Gastroesophageal sphincter (tissue), 3 donors: Measurements from ENCODE around the gene SGTA.

Experiments
- POLR2A ChIP-seq, 2 donors: fragments of 450-650 bp; IDR thresholded peaks; one replicate each; pipeline ENCODE4 v1.6.1; 2017; ENCODE audit warnings: antibody characterized with exemption in 2 of 2, mild to moderate bottlenecking in 2 of 2, moderate library complexity in 1 of 2
- POLR2AphosphoS5 ChIP-seq: sonication (generic); formaldehyde crosslinking; IDR thresholded peaks from one replicate; pipeline ENCODE4 v1.6.1; 2017; ENCODE audit warnings: antibody characterized with exemption
- TF ChIP-seq, protein P1 (sequence below), 4 experiments: fragments of 200-600 bp in 2 of 4; fragments of 450-650 bp in 2 of 4; sonication (generic) in 1 of 4; IDR thresholded peaks; one replicate each; pipeline ENCODE4 v1.5.1; 2017 to 2019; ENCODE audit warnings: antibody characterized with exemption in 4 of 4, mild to moderate bottlenecking in 2 of 4, moderate library complexity in 2 of 4

DNA sequence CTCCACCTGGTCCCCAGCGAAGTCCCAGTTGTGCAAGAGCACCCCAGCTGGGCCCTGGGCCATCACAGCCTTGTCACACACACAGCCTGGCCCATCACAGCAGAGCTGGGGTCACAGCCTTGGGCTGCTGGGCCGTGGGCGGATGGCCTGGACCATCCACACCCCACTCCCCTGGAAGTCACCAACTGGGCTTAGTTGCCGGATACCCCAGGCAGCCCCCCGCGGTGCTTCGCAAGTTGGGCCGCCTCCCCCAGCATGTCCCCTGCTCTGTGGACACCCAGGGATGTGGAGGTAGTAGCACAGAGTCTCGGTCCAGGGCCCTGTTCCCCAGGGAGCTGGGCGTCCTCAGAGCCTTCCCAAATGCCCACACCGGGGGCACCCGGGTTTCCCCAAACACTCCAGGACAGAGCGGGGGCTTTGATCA, 32.1 kb upstream of the SGTA start:
- no peak for TF ChIP-seq POLR2AphosphoS5
- no peak for TF ChIP-seq POLR2A (IDR thresholded peaks at IDR 0.05)
- TF ChIP-seq, protein P1, sequence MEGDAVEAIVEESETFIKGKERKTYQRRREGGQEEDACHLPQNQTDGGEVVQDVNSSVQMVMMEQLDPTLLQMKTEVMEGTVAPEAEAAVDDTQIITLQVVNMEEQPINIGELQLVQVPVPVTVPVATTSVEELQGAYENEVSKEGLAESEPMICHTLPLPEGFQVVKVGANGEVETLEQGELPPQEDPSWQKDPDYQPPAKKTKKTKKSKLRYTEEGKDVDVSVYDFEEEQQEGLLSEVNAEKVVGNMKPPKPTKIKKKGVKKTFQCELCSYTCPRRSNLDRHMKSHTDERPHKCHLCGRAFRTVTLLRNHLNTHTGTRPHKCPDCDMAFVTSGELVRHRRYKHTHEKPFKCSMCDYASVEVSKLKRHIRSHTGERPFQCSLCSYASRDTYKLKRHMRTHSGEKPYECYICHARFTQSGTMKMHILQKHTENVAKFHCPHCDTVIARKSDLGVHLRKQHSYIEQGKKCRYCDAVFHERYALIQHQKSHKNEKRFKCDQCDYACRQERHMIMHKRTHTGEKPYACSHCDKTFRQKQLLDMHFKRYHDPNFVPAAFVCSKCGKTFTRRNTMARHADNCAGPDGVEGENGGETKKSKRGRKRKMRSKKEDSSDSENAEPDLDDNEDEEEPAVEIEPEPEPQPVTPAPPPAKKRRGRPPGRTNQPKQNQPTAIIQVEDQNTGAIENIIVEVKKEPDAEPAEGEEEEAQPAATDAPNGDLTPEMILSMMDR (IDR thresholded peaks at IDR 0.05) = no peak
